ENCODE results near the gene GGN. TPM values are rescaled to one million over a fixed set of nuclear protein-coding genes. Genes with fewer than 3 reads are reported as not detected.
A peak's percentile ranks its signal among the peaks of the same experiment; 100 is the strongest.

GGN gene
- total and polyA plus RNA-seq, 9 of the 15 experiments (the other 6 are each of a cell fraction or from before 2014, with no cell fraction given) = 0.15 to 0.33 TPM; not detected in 7

GRCh38 chr19:38336638-38337359 lies 51.0 kb downstream of the GGN start (continued):
- TF ChIP-seq FOXP1 (CRISPR knock-in tag; IDR thresholded peaks at IDR 0.05) (no peak), ZNF75A (CRISPR knock-in tag; IDR thresholded peaks at IDR 0.05) (no peak), BRCA1 (IDR thresholded peaks at IDR 0.05) (no peak), BRCA1 (CRISPR knock-in tag; IDR thresholded peaks at IDR 0.05) (no peak), NFIX (CRISPR knock-in tag; IDR thresholded peaks at IDR 0.05; ENCODE audit: low read depth) (no peak), NR0B1 (IDR thresholded peaks at IDR 0.05; ENCODE audit: partially characterized antibody) (no peak), U2AF1 (optimal IDR thresholded peaks at IDR 0.05; ENCODE audit: low read depth, low read length) (no peak), SOX6 (IDR thresholded peaks at IDR 0.05) (no peak), NCOA4 (IDR thresholded peaks at IDR 0.05; ENCODE audit: partially characterized antibody) (no peak), C11orf30 (IDR thresholded peaks at IDR 0.05; ENCODE audit: low read depth) (no peak)
- TF ChIP-seq, protein P1, sequence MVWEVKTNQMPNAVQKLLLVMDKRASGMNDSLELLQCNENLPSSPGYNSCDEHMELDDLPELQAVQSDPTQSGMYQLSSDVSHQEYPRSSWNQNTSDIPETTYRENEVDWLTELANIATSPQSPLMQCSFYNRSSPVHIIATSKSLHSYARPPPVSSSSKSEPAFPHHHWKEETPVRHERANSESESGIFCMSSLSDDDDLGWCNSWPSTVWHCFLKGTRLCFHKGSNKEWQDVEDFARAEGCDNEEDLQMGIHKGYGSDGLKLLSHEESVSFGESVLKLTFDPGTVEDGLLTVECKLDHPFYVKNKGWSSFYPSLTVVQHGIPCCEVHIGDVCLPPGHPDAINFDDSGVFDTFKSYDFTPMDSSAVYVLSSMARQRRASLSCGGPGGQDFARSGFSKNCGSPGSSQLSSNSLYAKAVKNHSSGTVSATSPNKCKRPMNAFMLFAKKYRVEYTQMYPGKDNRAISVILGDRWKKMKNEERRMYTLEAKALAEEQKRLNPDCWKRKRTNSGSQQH (CRISPR knock-in tag; IDR thresholded peaks at IDR 0.05) = peak; percentile 89
- TF ChIP-seq, protein P2, sequence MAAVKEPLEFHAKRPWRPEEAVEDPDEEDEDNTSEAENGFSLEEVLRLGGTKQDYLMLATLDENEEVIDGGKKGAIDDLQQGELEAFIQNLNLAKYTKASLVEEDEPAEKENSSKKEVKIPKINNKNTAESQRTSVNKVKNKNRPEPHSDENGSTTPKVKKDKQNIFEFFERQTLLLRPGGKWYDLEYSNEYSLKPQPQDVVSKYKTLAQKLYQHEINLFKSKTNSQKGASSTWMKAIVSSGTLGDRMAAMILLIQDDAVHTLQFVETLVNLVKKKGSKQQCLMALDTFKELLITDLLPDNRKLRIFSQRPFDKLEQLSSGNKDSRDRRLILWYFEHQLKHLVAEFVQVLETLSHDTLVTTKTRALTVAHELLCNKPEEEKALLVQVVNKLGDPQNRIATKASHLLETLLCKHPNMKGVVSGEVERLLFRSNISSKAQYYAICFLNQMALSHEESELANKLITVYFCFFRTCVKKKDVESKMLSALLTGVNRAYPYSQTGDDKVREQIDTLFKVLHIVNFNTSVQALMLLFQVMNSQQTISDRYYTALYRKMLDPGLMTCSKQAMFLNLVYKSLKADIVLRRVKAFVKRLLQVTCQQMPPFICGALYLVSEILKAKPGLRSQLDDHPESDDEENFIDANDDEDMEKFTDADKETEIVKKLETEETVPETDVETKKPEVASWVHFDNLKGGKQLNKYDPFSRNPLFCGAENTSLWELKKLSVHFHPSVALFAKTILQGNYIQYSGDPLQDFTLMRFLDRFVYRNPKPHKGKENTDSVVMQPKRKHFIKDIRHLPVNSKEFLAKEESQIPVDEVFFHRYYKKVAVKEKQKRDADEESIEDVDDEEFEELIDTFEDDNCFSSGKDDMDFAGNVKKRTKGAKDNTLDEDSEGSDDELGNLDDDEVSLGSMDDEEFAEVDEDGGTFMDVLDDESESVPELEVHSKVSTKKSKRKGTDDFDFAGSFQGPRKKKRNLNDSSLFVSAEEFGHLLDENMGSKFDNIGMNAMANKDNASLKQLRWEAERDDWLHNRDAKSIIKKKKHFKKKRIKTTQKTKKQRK (IDR thresholded peaks at IDR 0.05; ENCODE audit: borderline replicate concordance, low read depth, low read length) = no peak
- TF ChIP-seq, protein P3, sequence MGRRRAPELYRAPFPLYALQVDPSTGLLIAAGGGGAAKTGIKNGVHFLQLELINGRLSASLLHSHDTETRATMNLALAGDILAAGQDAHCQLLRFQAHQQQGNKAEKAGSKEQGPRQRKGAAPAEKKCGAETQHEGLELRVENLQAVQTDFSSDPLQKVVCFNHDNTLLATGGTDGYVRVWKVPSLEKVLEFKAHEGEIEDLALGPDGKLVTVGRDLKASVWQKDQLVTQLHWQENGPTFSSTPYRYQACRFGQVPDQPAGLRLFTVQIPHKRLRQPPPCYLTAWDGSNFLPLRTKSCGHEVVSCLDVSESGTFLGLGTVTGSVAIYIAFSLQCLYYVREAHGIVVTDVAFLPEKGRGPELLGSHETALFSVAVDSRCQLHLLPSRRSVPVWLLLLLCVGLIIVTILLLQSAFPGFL (CRISPR knock-in tag; IDR thresholded peaks at IDR 0.05) = no peak
- TF ChIP-seq, protein P4, sequence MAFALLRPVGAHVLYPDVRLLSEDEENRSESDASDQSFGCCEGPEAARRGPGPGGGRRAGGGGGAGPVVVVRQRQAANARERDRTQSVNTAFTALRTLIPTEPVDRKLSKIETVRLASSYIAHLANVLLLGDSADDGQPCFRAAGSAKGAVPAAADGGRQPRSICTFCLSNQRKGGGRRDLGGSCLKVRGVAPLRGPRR (CRISPR knock-in tag; IDR thresholded peaks at IDR 0.05) = no peak
- TF ChIP-seq, protein P5, sequence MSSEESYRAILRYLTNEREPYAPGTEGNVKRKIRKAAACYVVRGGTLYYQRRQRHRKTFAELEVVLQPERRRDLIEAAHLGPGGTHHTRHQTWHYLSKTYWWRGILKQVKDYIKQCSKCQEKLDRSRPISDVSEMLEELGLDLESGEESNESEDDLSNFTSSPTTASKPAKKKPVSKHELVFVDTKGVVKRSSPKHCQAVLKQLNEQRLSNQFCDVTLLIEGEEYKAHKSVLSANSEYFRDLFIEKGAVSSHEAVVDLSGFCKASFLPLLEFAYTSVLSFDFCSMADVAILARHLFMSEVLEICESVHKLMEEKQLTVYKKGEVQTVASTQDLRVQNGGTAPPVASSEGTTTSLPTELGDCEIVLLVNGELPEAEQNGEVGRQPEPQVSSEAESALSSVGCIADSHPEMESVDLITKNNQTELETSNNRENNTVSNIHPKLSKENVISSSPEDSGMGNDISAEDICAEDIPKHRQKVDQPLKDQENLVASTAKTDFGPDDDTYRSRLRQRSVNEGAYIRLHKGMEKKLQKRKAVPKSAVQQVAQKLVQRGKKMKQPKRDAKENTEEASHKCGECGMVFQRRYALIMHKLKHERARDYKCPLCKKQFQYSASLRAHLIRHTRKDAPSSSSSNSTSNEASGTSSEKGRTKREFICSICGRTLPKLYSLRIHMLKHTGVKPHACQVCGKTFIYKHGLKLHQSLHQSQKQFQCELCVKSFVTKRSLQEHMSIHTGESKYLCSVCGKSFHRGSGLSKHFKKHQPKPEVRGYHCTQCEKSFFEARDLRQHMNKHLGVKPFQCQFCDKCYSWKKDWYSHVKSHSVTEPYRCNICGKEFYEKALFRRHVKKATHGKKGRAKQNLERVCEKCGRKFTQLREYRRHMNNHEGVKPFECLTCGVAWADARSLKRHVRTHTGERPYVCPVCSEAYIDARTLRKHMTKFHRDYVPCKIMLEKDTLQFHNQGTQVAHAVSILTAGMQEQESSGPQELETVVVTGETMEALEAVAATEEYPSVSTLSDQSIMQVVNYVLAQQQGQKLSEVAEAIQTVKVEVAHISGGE (CRISPR knock-in tag; IDR thresholded peaks at IDR 0.05) = no peak

All from K562 (cell line).